Psoas muscle (tissue), 8 donors: ENCODE measurements around the gene ICAM2. TPM values are rescaled to one million over a fixed set of nuclear protein-coding genes. Genes with fewer than 3 reads are reported as not detected.

Experiments
- ATAC-seq, 4 donors: fragments of 200-7000 bp; cut with Tn5 transposase; one replicate each; pipeline ENCODE4 v1.9.1; 2020; ENCODE audit warnings: moderate library complexity in 3 of 4, mild to moderate bottlenecking in 2 of 4
- DNase-seq, 2 donors: peaks; one replicate each; pipeline ENCODE4 v3.0.0-alpha.2; 2020
- H3K27ac ChIP-seq: fragments of 200-600 bp; one replicate; pipeline ENCODE4 v1.8.0; 2022
- H3K27me3 ChIP-seq, 3 donors: fragments of 200-600 bp in 1 of 3; one replicate each; pipeline versions ENCODE4 v1.6.1 to v1.8.0; 2013 to 2022; ENCODE audit warnings: low read length in 2 of 3, mild to moderate bottlenecking in 2 of 3, moderate library complexity in 1 of 3; ENCODE audit not compliant: insufficient read depth in 3 of 3
- H3K36me3 ChIP-seq, 2 donors: fragments of 200-600 bp in 1 of 2; one replicate each; pipeline versions ENCODE4 v1.6.1 to v1.8.0; 2013 to 2022; ENCODE audit warnings: low read depth in 1 of 2, mild to moderate bottlenecking in 1 of 2, moderate library complexity in 1 of 2; ENCODE audit not compliant: insufficient read depth in 1 of 2
- H3K4me1 ChIP-seq: fragments of 200-600 bp; one replicate; pipeline ENCODE4 v1.8.0; 2022
- H3K4me3 ChIP-seq: fragments of 200-600 bp; one replicate; pipeline ENCODE4 v1.8.0; 2022; ENCODE audit warnings: mild to moderate bottlenecking
- H3K9me3 ChIP-seq: fragments of 200-600 bp; one replicate; pipeline ENCODE4 v1.8.0; 2022
- WGBS, 3 donors: extraction: QIAGEN DNeasy Blood & Tissue Kit; methylation state at CpG; one replicate each; pipeline versions ENCODE4 v1.1.6 to v1.1.7; 2013; 5-methylcytosine and 5-hydroxymethylcytosine counted together
- intact Hi-C, 2 donors: fragments of 100-400 bp; cut with DNase I; formaldehyde crosslinking; loops; one replicate each; pipeline versions ENCODE4 v1.11.0 to v1.14.2; 2022
- polyA plus RNA-seq, 3 donors: library from polyadenylated mRNA; stranded (reverse); fragments of 200-250 nt; gene quantifications; one replicate each; pipeline ENCODE4 v1.2.3, GENCODE V29; 2013
- total RNA-seq, 4 donors: library from RNA; stranded (reverse); fragmentation: NEBNext Ultra II Directional in 2 of 4; extraction: Animal tissue kit (Norgen Biotek cat#: 25700) in 2 of 4; gene quantifications; one replicate each; pipeline versions ENCODE4 v1.2.1 to v1.2.4, GENCODE V29; 2021 to 2023
- TF ChIP-seq, protein P1 (sequence below): fragments of 200-600 bp; IDR thresholded peaks from one replicate; pipeline ENCODE4 v1.8.0; 2022; ENCODE audit warnings: antibody characterized with exemption
- donor health status: healthy with polysubstance abuse.
- donor health status: DM: no; HTN: no; CAD: no; lungs with moderate emphysema.
- donor health status: Bipolar disorder and iron deficiency.
- donor health status: healthy.
- donor health status: DM: yes; HTN: yes; CAD: no.
- donor health status: DM: no; HTN: no; CAD: no.
- donor health status: DM: no; HTN: no; CAD: no.
- donor health status: DM: yes; HTN: yes; CAD: no.

The ICAM2 gene
- total and polyA plus RNA-seq, 7 donors: 20.4 to 50.0 (median 27.0) TPM

DNA sequence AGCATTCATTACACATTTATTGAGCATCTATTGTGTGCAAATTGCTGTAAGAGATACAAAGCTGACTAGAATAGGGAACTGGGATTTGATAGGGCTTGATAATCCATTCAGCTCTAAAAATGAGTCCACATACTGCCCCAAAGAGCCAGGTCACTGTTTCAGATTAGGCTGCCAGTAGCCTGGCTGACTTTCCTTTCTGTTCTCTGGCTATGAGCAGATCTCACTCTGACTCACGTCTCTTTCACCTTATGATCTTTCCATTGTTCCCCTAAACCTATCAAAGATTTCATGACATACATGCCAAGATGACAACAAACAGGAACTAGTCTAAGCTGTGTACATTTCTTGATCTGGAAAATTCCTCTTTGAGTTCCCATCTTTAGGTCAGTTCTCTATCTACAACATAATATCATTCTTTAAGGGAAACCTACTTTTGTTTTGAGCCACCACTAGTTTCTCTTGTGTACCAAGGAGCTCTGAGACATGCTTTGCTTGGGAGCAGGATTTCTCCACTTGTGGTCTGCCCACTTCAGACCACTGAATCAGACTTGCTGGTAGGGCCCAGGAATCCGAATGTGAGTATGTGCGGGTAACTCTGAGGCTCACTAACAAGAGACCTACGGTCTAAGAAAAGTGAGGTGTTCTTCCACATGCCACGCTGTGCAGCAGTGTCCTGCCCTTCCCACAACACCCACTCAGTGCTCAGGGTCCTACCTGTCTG, 40.9 kb upstream of the ICAM2 start:
- Histone ChIP-seq H3K27ac (no peak overlapping the region), H3K4me1 (no peaks in the 10 kb centered on the region), H3K27me3 (no peaks in the 10 kb centered on the region), H3K4me3 (no peak overlapping the region), H3K36me3 (peaks cover 0 to 76% of the 10 kb centered on the region in 2 donors), H3K9me3 (no peaks in the 10 kb centered on the region)
- DNase-seq: no peak
- 93 to 94% (median 93%) methylated on average over 5 of the region's 5 CpGs for WGBS, 3 donors
- intact Hi-C loops: loop anchor here in 1 of 2 donors (10.0 kb wide), 1 partner anchor 73 kb away; the partner anchor contains the start of gene ERN1
- ATAC-seq: no peak
- TF ChIP-seq, protein P1, sequence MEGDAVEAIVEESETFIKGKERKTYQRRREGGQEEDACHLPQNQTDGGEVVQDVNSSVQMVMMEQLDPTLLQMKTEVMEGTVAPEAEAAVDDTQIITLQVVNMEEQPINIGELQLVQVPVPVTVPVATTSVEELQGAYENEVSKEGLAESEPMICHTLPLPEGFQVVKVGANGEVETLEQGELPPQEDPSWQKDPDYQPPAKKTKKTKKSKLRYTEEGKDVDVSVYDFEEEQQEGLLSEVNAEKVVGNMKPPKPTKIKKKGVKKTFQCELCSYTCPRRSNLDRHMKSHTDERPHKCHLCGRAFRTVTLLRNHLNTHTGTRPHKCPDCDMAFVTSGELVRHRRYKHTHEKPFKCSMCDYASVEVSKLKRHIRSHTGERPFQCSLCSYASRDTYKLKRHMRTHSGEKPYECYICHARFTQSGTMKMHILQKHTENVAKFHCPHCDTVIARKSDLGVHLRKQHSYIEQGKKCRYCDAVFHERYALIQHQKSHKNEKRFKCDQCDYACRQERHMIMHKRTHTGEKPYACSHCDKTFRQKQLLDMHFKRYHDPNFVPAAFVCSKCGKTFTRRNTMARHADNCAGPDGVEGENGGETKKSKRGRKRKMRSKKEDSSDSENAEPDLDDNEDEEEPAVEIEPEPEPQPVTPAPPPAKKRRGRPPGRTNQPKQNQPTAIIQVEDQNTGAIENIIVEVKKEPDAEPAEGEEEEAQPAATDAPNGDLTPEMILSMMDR: no peak

DNA sequence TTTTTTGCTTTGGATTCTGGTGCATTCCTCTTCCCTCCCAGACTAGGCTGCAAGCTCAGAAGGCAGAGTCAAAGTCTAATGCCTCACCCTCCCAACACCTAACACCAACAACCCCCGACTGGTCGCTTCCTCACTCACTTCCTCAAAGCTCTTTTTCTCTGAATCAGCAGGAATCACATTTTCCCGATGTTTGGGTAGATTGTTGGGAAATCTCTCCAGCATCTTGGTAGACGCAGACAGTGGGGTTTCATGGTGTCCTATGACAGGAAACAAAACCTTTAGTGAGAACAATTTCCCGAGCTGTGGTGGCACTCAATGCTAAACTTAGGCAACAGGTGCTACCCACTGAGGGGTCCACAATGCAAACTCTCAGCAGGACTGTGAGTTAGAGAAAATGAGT, 39.9 kb upstream of the ICAM2 start:
- Histone ChIP-seq H3K36me3 (peaks cover 0 to 75% of the 10 kb centered on the region in 2 donors), H3K4me3 (no peak overlapping the region), H3K9me3 (no peaks in the 10 kb centered on the region), H3K27ac (no peak overlapping the region), H3K4me1 (no peaks in the 10 kb centered on the region), H3K27me3 (no peaks in the 10 kb centered on the region)
- intact Hi-C loops: loop anchor here in 1 of 2 donors (10.0 kb wide), 1 partner anchor 74 kb away; the partner anchor contains the start of gene ERN1
- TF ChIP-seq, protein P1: no peak
- no peak for DNase-seq
- ATAC-seq: no peak
- 85 to 87% (median 87%) methylated on average over 5 of the region's 5 CpGs for WGBS, 3 donors

DNA sequence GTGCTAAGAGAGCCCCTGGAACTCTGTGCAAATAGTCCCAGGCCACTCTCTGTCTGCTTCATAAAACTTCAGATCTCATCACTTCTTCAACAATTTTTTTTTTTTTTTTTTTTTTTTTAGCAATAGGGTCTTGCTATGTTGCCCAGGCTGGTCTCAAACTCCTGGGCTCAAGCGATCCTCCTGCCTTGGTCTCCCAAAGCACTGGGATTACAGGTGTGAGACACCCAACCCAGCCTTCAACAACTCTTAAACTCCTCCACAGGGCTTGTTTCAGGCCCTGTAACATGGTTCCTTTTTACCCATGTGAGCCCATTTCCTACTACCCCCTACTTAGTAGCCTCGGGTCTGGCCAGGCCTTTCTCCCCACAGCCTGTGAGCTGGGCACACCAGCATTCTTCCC, 39.3 kb upstream of the ICAM2 start:
- H3K4me3 ChIP-seq: no peak overlapping the region
- H3K36me3 ChIP-seq: peaks cover 0 to 75% of the 10 kb centered on the region in 2 donors
- H3K27me3 ChIP-seq: no peaks in the 10 kb centered on the region
- DNase-seq (no peak), ATAC-seq (no peak)
- 100% methylated on average over 2 of the region's 2 CpGs for WGBS, 3 donors
- intact Hi-C loops: loop anchor here in 1 of 2 donors (10.0 kb wide), 1 partner anchor 75 kb away; the partner anchor contains the start of gene ERN1
- H3K4me1 ChIP-seq: no peaks in the 10 kb centered on the region
- H3K27ac ChIP-seq: no peak overlapping the region
- H3K9me3 ChIP-seq: no peaks in the 10 kb centered on the region
- TF ChIP-seq, protein P1: no peak

DNA sequence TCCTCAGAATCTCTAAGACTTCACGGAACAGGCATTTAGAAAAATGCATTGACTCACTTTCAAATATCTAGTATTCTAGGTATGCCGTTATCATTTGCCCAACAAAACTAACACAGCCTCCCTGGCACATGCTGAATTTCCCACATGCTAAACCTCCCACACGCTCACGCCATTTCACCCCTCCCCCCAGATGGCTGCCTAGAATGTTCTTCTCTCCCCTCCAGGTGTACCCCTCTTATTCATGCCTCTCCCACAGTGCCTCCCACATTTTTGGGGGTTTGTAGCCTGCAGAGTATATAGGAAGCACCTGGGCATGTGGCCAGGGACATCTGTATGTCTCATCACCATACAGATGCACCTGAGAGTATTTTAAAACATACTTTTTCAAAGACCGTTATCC, 38.2 kb upstream of the ICAM2 start:
- H3K36me3 ChIP-seq: peaks cover 0 to 80% of the 10 kb centered on the region in 2 donors

More for the DNA sequence above, 38.2 kb upstream of the ICAM2 start:
- DNase-seq (no peak), ATAC-seq (no peak)
- intact Hi-C loops: no loop called here
- Histone ChIP-seq H3K27me3 (no peaks in the 10 kb centered on the region), H3K9me3 (no peaks in the 10 kb centered on the region), H3K4me1 (no peaks in the 10 kb centered on the region), H3K4me3 (no peak overlapping the region), H3K27ac (no peak overlapping the region)
- TF ChIP-seq, protein P1: no peak
- 84 to 85% (median 84%) methylated on average over 5 of the region's 5 CpGs for WGBS, 3 donors
